Measurements from ENCODE around the gene DNM3. TPM values are rescaled to one million over a fixed set of nuclear protein-coding genes. Genes with fewer than 3 reads are reported as not detected.

The DNM3 gene
- total and polyA plus RNA-seq, 10 of the 15 experiments (the other 5 are each of a cell fraction or from before 2014, with no cell fraction given): 0.03 to 1.5 (median 0.08) TPM; not detected in 3

- RAD21 ChIA-PET (ENCODE audit: unreplicated experiment): no interaction called here
- 68% methylated on average over 3 of the region's 3 CpGs for WGBS (ENCODE audit: insufficient coverage, insufficient replicate concordance, low lambda C conversion rate, missing lambda C conversion rate)
- H3K36me3 ChIP-seq (ENCODE audit: control insufficient read depth in 2 of 2, insufficient read depth in 2 of 2, low read length in 1 of 2): no peaks in the 10 kb centered on the region
- no peaks in the 10 kb centered on the region for H4K20me1 ChIP-seq (ENCODE audit: control insufficient read depth, insufficient read depth)
- SMC1A ChIA-PET (ENCODE audit: uncharacterized antibody, unreplicated experiment): interaction anchor here (1.0 to 1.2 kb wide), 2 partner anchors 30 to 56 kb away, joined by 3 to 4 read pairs; no protein-coding TSS in a partner anchor
- in situ Hi-C loops (cut with MboI): no loop called here
- DNase-seq (ENCODE audit: low read depth, low spot score): no peak
- no peaks in the 10 kb centered on the region for H3K9me3 ChIP-seq (replicated peaks; ENCODE audit: control insufficient read depth, insufficient read depth, low read length)
- CTCF ChIA-PET: no interaction called here
- H3K4me3 ChIP-seq: no peak overlapping the region
- POLR2A ChIA-PET: no interaction called here
- no peaks in the 10 kb centered on the region for H3K4me1 ChIP-seq (ENCODE audit: control insufficient read depth, insufficient read depth, low read length)
- BruUV-seq (replicated peaks): no TSS peak
- intact Hi-C loops (cut with micrococcal nuclease; ENCODE audit: unreplicated experiment): no loop called here
- no peaks in the 10 kb centered on the region for H3K27me3 ChIP-seq (replicated peaks in 1 of 2; ENCODE audit: control insufficient read depth in 2 of 2, insufficient read depth in 2 of 2, low read length in 1 of 2)
- H2AFZ ChIP-seq (ENCODE audit: control insufficient read depth, low read depth, low read length): no peak overlapping the region
- ATAC-seq: no peak
- TF ChIP-seq PAX5 (IDR thresholded peaks at IDR 0.05; ENCODE audit: borderline replicate concordance, low read depth, low read length) (no peak), NR2C2 (IDR thresholded peaks at IDR 0.05; ENCODE audit: borderline replicate concordance, control insufficient read depth, insufficient read length, low read depth) (no peak)
- no peaks in the 10 kb centered on the region for H3K79me2 ChIP-seq (ENCODE audit: control insufficient read depth, insufficient read depth, low read length)
- H3K27ac ChIP-seq (ENCODE audit: control insufficient read depth, insufficient read depth): no peak overlapping the region
- H3K9ac ChIP-seq (ENCODE audit: control insufficient read depth, insufficient read depth, low read length): no peak overlapping the region
- no peak for FAIRE-seq
- H3K4me2 ChIP-seq (ENCODE audit: control insufficient read depth, insufficient read depth): no peak overlapping the region
Measured at GRCh38 chr1:172215006-172215405, 373.7 kb downstream of the DNM3 start.

DNA sequence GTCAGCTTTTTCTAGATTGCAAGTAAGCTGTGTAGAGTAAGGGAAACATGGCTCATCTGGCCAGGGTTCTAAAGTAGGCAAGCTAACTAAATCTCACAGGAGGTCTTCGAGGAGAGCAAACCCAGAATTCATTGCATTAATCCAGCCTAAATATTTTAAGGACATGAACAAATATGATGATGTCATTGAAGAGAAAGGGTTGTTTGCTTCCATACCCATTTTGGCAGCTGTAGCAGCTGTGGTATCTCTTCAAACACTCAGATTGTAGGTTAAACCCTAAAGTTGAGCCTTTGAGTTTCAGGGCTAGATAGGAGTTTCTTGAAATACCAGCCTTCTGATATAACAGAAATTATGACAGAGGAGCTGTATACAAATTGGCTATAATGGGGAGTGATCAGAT is 378.7 kb downstream of the DNM3 start:
- POLR2A ChIA-PET: interaction anchor here (1.0 kb wide), 1 partner anchor 19 kb away, joined by 3 read pairs; no protein-coding TSS in a partner anchor
- ATAC-seq: no peak
- no TSS peak for BruUV-seq (replicated peaks)

More for the DNA sequence above, 378.7 kb downstream of the DNM3 start:
- ChIA-PET RAD21 (ENCODE audit: unreplicated experiment) (interaction anchor here (0.7 to 1.0 kb wide), 2 partner anchors 35 to 180 kb away, joined by 3 read pairs; no protein-coding TSS in a partner anchor), SMC1A (ENCODE audit: uncharacterized antibody, unreplicated experiment) (interaction anchor here (1.3 to 2.5 kb wide), 8 partner anchors 8 to 120 kb away, joined by 3 to 9 read pairs (median 5); no protein-coding TSS in a partner anchor), CTCF (interaction anchor here (0.9 to 1.0 kb wide), 2 partner anchors 208 to 218 kb away, joined by 3 to 5 read pairs; no protein-coding TSS in a partner anchor)
- H2AFZ ChIP-seq (ENCODE audit: control insufficient read depth, low read depth, low read length): no peak overlapping the region
- H3K4me1 ChIP-seq (ENCODE audit: control insufficient read depth, insufficient read depth, low read length): no peaks in the 10 kb centered on the region
- H3K9ac ChIP-seq (ENCODE audit: control insufficient read depth, insufficient read depth, low read length): no peak overlapping the region
- H3K36me3 ChIP-seq (ENCODE audit: control insufficient read depth in 2 of 2, insufficient read depth in 2 of 2, low read length in 1 of 2): no peaks in the 10 kb centered on the region
- no peaks in the 10 kb centered on the region for H3K9me3 ChIP-seq (replicated peaks; ENCODE audit: control insufficient read depth, insufficient read depth, low read length)
- H3K4me2 ChIP-seq (ENCODE audit: control insufficient read depth, insufficient read depth): no peak overlapping the region
- 29% methylated on average over 1 of the region's 1 CpG for WGBS (ENCODE audit: insufficient coverage, insufficient replicate concordance, low lambda C conversion rate, missing lambda C conversion rate)
- no peak overlapping the region for H3K4me3 ChIP-seq
- TF ChIP-seq ATF7 (IDR thresholded peaks at IDR 0.05; ENCODE audit: low read depth) (0 out of 2 replicates have a peak, but pooled peaks have one; percentile 29), BMI1 (IDR thresholded peaks at IDR 0.05; ENCODE audit: borderline replicate concordance) (no peak), SREBF1 (IDR thresholded peaks at IDR 0.05; ENCODE audit: low read length) (no peak)
- TF ChIP-seq, protein P1, sequence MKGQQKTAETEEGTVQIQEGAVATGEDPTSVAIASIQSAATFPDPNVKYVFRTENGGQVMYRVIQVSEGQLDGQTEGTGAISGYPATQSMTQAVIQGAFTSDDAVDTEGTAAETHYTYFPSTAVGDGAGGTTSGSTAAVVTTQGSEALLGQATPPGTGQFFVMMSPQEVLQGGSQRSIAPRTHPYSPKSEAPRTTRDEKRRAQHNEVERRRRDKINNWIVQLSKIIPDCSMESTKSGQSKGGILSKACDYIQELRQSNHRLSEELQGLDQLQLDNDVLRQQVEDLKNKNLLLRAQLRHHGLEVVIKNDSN (IDR thresholded peaks at IDR 0.05; ENCODE audit: borderline replicate concordance, extremely low read length, insufficient read depth, low read depth, low read length): no peak
- FAIRE-seq: no peak
- DNase-seq (ENCODE audit: low read depth, low spot score): no peak
- in situ Hi-C loops (cut with MboI): no loop called here
- no peak overlapping the region for H3K27ac ChIP-seq (ENCODE audit: control insufficient read depth, insufficient read depth)
- H3K79me2 ChIP-seq (ENCODE audit: control insufficient read depth, insufficient read depth, low read length): no peaks in the 10 kb centered on the region
- no peaks in the 10 kb centered on the region for H4K20me1 ChIP-seq (ENCODE audit: control insufficient read depth, insufficient read depth)
- intact Hi-C loops (cut with micrococcal nuclease; ENCODE audit: unreplicated experiment): no loop called here
- H3K27me3 ChIP-seq (replicated peaks in 1 of 2; ENCODE audit: control insufficient read depth in 2 of 2, insufficient read depth in 2 of 2, low read length in 1 of 2): no peaks in the 10 kb centered on the region

All from GM12878 (cell line).